B cell (primary cell): ENCODE data around the gene TIMMDC1. TPM values are rescaled to one million over a fixed set of nuclear protein-coding genes. Genes with fewer than 3 reads are reported as not detected.

Experiments
- ATAC-seq: fragments of 200-7000 bp; cut with Tn5 transposase; one replicate; pipeline ENCODE4 v1.10.0; 2021; ENCODE audit warnings: low read depth, mild to moderate bottlenecking, moderate number of reproducible peaks, moderate library complexity
- CTCF ChIA-PET: fragments of 350-600 bp; sonication (Branson Sonifier 250); formaldehyde crosslinking; loops from one replicate; lab custom pipeline; 2021; ENCODE audit warnings: antibody characterized with exemption, inconsistent platforms; lab: Charles Lee
- POLR2A ChIA-PET: fragments of 350-600 bp; sonication (Branson Sonifier 250); formaldehyde crosslinking; loops from one replicate; lab custom pipeline; 2021; ENCODE audit warnings: antibody characterized with exemption; lab: Charles Lee
- DNase-seq: peaks from one replicate; pipeline ENCODE4 v3.0.0; 2013
- H2AFZ ChIP-seq: 2 replicates; pipeline ENCODE4 v1.6.1; 2012; ENCODE audit warnings: mild to moderate bottlenecking, low read depth, low read length; ENCODE audit not compliant: insufficient read depth, poor library complexity, severe bottlenecking
- H3K27ac ChIP-seq, 2 donors: 1 replicate in 1 of 2; 2 replicates in 1 of 2; pipeline ENCODE4 v1.5.1; 2012 to 2013; ENCODE audit warnings: low read length in 2 of 2, mild to moderate bottlenecking in 2 of 2, moderate library complexity in 1 of 2
- H3K27me3 ChIP-seq, 4 experiments: fragments of 200-600 bp in 1 of 4; sonication (generic) in 1 of 4; replicated peaks in 1 of 4; 1 replicate in 2 of 4; 2 replicates in 2 of 4; pipeline versions ENCODE4 v1.6.1 to v1.7.0; 2013 to 2016; ENCODE audit warnings: low read length in 3 of 4, mild to moderate bottlenecking in 2 of 4, mixed read lengths in 1 of 4, moderate library complexity in 1 of 4; ENCODE audit not compliant: insufficient read depth in 4 of 4, control insufficient read depth in 3 of 4; ENCODE audit errors: control extremely low read depth in 1 of 4
- H3K36me3 ChIP-seq, 2 experiments: replicated peaks in 1 of 2; 1 replicate in 1 of 2; 2 replicates in 1 of 2; pipeline versions ENCODE4 v1.6.1 to v1.7.1; 2013; ENCODE audit warnings: low read length in 1 of 2; ENCODE audit not compliant: insufficient read depth in 2 of 2, control insufficient read depth in 1 of 2; ENCODE audit errors: control extremely low read depth in 1 of 2, extremely low read depth in 1 of 2
- H3K4me1 ChIP-seq, 2 donors: fragments of 200-600 bp in 1 of 2; sonication (generic) in 1 of 2; 1 replicate in 1 of 2; 2 replicates in 1 of 2; pipeline versions ENCODE4 v1.5.1 to v1.6.1; 2013 to 2017; ENCODE audit warnings: low read length in 2 of 2; ENCODE audit not compliant: control insufficient read depth in 2 of 2, insufficient read depth in 2 of 2
- H3K4me2 ChIP-seq: replicated peaks from 2 replicates; pipeline ENCODE3; 2012; ENCODE audit warnings: mild to moderate bottlenecking, low read depth, low read length; ENCODE audit not compliant: poor library complexity, severe bottlenecking
- H3K4me3 ChIP-seq, 5 experiments: fragments of 200-600 bp in 1 of 5; sonication (generic) in 1 of 5; 1 replicate in 3 of 5; 2 replicates in 2 of 5; pipeline versions ENCODE4 v1.5.1 to v1.7.0; 2011 to 2016; ENCODE audit warnings: low read length in 4 of 5, mild to moderate bottlenecking in 4 of 5, low read depth in 2 of 5, control low read depth in 1 of 5, moderate library complexity in 1 of 5; ENCODE audit not compliant: insufficient read depth in 1 of 5; ENCODE audit errors: control extremely low read depth in 1 of 5, extremely low read depth in 1 of 5
- H3K79me2 ChIP-seq: fragments of 200-600 bp; sonication (generic); one replicate; pipeline ENCODE4 v1.6.0; 2016; ENCODE audit warnings: low read length; ENCODE audit not compliant: control insufficient read depth, insufficient read depth
- H3K9ac ChIP-seq: fragments of 200-600 bp; sonication (generic); 2 replicates; pipeline ENCODE4 v1.6.1; 2017; ENCODE audit warnings: mild to moderate bottlenecking, low read length, moderate library complexity
- H3K9me3 ChIP-seq, 3 donors: one replicate each; pipeline versions ENCODE4 v1.6.1 to v1.7.1; 2013; ENCODE audit warnings: low read length in 2 of 3; ENCODE audit not compliant: control insufficient read depth in 2 of 3, insufficient read depth in 1 of 3; ENCODE audit errors: control extremely low read depth in 1 of 3
- H4K20me1 ChIP-seq: 2 replicates; pipeline ENCODE4 v1.6.0; 2012; ENCODE audit warnings: mild to moderate bottlenecking, low read length; ENCODE audit not compliant: insufficient read depth, control insufficient read depth, poor library complexity, severe bottlenecking
- H3K27ac Mint-ChIP-seq: one replicate; pipeline ENCODE4 v1.8.0; 2021; ENCODE audit warnings: mixed read lengths
- H3K27me3 Mint-ChIP-seq: one replicate; pipeline ENCODE4 v1.8.0; 2021; ENCODE audit warnings: mixed read lengths
- H3K4me1 Mint-ChIP-seq: one replicate; pipeline ENCODE4 v1.8.0; 2021; ENCODE audit warnings: mixed read lengths
- H3K4me3 Mint-ChIP-seq: one replicate; pipeline ENCODE4 v1.8.0; 2021; ENCODE audit warnings: mixed read lengths
- H3K9me3 Mint-ChIP-seq: one replicate; pipeline ENCODE4 v1.8.0; 2022; ENCODE audit warnings: mixed read lengths; ENCODE audit not compliant: insufficient read depth
- CTCF ChIP-seq: fragments of 200-600 bp; IDR thresholded peaks from one replicate; pipeline ENCODE4 v1.8.0; 2022; ENCODE audit warnings: antibody characterized with exemption, mild to moderate bottlenecking
- EZH2 ChIP-seq: IDR thresholded peaks from 2 replicates; pipeline ENCODE4 v1.6.1; 2012; ENCODE audit warnings: borderline replicate concordance, low read depth, mild to moderate bottlenecking, moderate library complexity, low read length; ENCODE audit not compliant: insufficient read depth, poor library complexity, severe bottlenecking
- WGBS: methylation state at CpG from one replicate; pipeline ENCODE4 v1.1.5; 2013; ENCODE audit warnings: missing lambda C conversion rate; ENCODE audit not compliant: insufficient coverage; 5-methylcytosine and 5-hydroxymethylcytosine counted together
- intact Hi-C: fragments of 100-400 bp; cut with micrococcal nuclease; formaldehyde crosslinking; loops from one replicate; pipeline ENCODE4 v1.10.0; 2022
- polyA plus RNA-seq: library from polyadenylated mRNA; depleted of rRNA; stranded (reverse); fragments of >200 nt; gene quantifications from 2 replicates; pipeline ENCODE4 v1.2.3, GENCODE V29; 2012
- total RNA-seq, 2 donors: library from RNA; stranded (reverse); fragments of 120-200 nt in 1 of 2; gene quantifications; 1 replicate in 1 of 2; 2 replicates in 1 of 2; pipeline versions ENCODE4 v1.2.3 to v1.2.4, GENCODE V29; 2013 to 2022

Gene TIMMDC1
- total and polyA plus RNA-seq, 2 donors (not counting 1 experiment from before 2014, with no cell fraction given), result 50.5 to 58.5 TPM

GRCh38 chr3:119538772-119539171 lies 40.4 kb downstream of the TIMMDC1 start:
- Histone ChIP-seq H3K4me2 (peak overlapping the region; percentile 52), H3K4me1 (peaks cover 24 to 26% of the 10 kb centered on the region in 2 donors), H3K9me3 (no peaks in the 10 kb centered on the region), H3K79me2 (no peaks in the 10 kb centered on the region), H3K9ac (peak overlapping the region; percentile 25), H3K4me3 (no peak overlapping the region), H2AFZ (peak overlapping the region; percentile 32), H3K27me3 (no peaks in the 10 kb centered on the region), H3K36me3 (no peaks in the 10 kb centered on the region), H3K27ac (peak overlapping the region; percentile 57 to 83), H4K20me1 (no peaks in the 10 kb centered on the region)
- TF ChIP-seq EZH2 (no peak), CTCF (no peak)
- peak overlapping the region; percentile 71 for H3K4me3 Mint-ChIP-seq
- CTCF ChIA-PET, result interaction anchor here (1.6 kb wide), 1 partner anchor 14 kb away, joined by 5 read pairs; no protein-coding TSS in a partner anchor
- ATAC-seq, result peak; percentile 78
- H3K4me1 Mint-ChIP-seq, result peaks cover 45% of the 10 kb centered on the region
- intact Hi-C loops, result loop anchor here (2.0 kb wide), 2 partner anchors 18 to 20 kb away; partner anchors contain the start of gene CD80
- POLR2A ChIA-PET, result interaction anchor here (0.7 to 1.2 kb wide), 2 partner anchors 23 to 41 kb away, joined by 3 read pairs; partner anchors contain the start of gene ADPRH
- no CpG with 5 or more reads among the region's 1 CpG for WGBS
- peak overlapping the region; percentile 80 for H3K27ac Mint-ChIP-seq
- DNase-seq, result peak; percentile 52
- no peaks in the 10 kb centered on the region for H3K9me3 Mint-ChIP-seq
- H3K27me3 Mint-ChIP-seq, result no peaks in the 10 kb centered on the region

GRCh38 chr3:119541547-119541946 lies 43.2 kb downstream of the TIMMDC1 start:
- Mint-ChIP-seq H3K4me3 (peak overlapping the region; percentile 44), H3K27me3 (no peaks in the 10 kb centered on the region), H3K9me3 (no peaks in the 10 kb centered on the region), H3K4me1 (peaks cover 54% of the 10 kb centered on the region), H3K27ac (peak overlapping the region; percentile 77)
- intact Hi-C loops, result no loop called here
- H3K4me3 ChIP-seq, result no peak overlapping the region
- H3K27ac ChIP-seq, result no peak overlapping the region
- peaks cover 24 to 26% of the 10 kb centered on the region in 2 donors for H3K4me1 ChIP-seq
- POLR2A ChIA-PET, result no interaction called here
- no peaks in the 10 kb centered on the region for H3K27me3 ChIP-seq
- H2AFZ ChIP-seq, result no peak overlapping the region
- CTCF ChIA-PET, result interaction anchor here (0.7 to 2.0 kb wide), 2 partner anchors 9 to 606 kb away, joined by 4 to 8 read pairs; no protein-coding TSS in a partner anchor
- WGBS, result 75% methylated on average over 3 of the region's 3 CpGs
- H4K20me1 ChIP-seq, result no peaks in the 10 kb centered on the region
- peaks cover 0 to 7% of the 10 kb centered on the region in 2 experiments for H3K36me3 ChIP-seq
- no peak overlapping the region for H3K9ac ChIP-seq
- H3K4me2 ChIP-seq, result no peak overlapping the region
- DNase-seq (no peak), ATAC-seq (no peak)
- H3K9me3 ChIP-seq, result no peaks in the 10 kb centered on the region
- no peak for TF ChIP-seq CTCF
- no peak for TF ChIP-seq EZH2
- H3K79me2 ChIP-seq, result no peaks in the 10 kb centered on the region
